NCI-H2171 (cell line): Measurements from ENCODE around the gene TLR7.

Experiments used
- DNase-seq: peaks from one replicate; lab custom pipeline; 2025; lab: John Stamatoyannopoulos, UW

TLR7 gene

GRCh38 chrX:12891171-12891570 is 24.3 kb downstream of the TLR7 start:
- DNase-seq = no peak

GRCh38 chrX:12891915-12892506 is 25.1 kb downstream of the TLR7 start:
- DNase-seq = no peak

GRCh38 chrX:12892716-12893115 is 25.8 kb downstream of the TLR7 start:
- DNase-seq = no peak

- no peak for DNase-seq
Observed at GRCh38 chrX:12894074-12895030, 27.5 kb downstream of the TLR7 start.

GRCh38 chrX:12895866-12896265 is 29.0 kb downstream of the TLR7 start:
- DNase-seq = no peak

GRCh38 chrX:12896935-12897334 is 30.1 kb downstream of the TLR7 start:
- no peak for DNase-seq

- DNase-seq = no peak
Observed at GRCh38 chrX:12898073-12898472, 31.2 kb downstream of the TLR7 start.

GRCh38 chrX:12899506-12899905 is 32.6 kb downstream of the TLR7 start:
- DNase-seq = no peak

GRCh38 chrX:12901486-12901885 is 34.6 kb downstream of the TLR7 start:
- peak; percentile 12 for DNase-seq

- DNase-seq = no peak
Observed at GRCh38 chrX:12903646-12904045, 36.8 kb downstream of the TLR7 start.

GRCh38 chrX:12906046-12906761 is 39.3 kb downstream of the TLR7 start, which contains the start of gene TLR8:
Gene TLR8, plus strand, starts transcription at chrX:12906620. Its CDS starts 87 bp downstream, at chrX:12906707.
- no peak for DNase-seq

GRCh38 chrX:12910423-12911121 is 43.7 kb downstream of the TLR7 start:
- no peak for DNase-seq

GRCh38 chrX:12911122-12911470 is 44.2 kb downstream of the TLR7 start:
- DNase-seq = no peak

GRCh38 chrX:12912791-12913482 is 46.1 kb downstream of the TLR7 start:
- no peak for DNase-seq

GRCh38 chrX:12917753-12918152 is 50.9 kb downstream of the TLR7 start:
- no peak for DNase-seq

GRCh38 chrX:12919051-12919450 is 52.2 kb downstream of the TLR7 start:
- DNase-seq = no peak

GRCh38 chrX:12919620-12920019 is 52.7 kb downstream of the TLR7 start:
- no peak for DNase-seq

GRCh38 chrX:12920990-12921389 is 54.1 kb downstream of the TLR7 start:
- DNase-seq = no peak

GRCh38 chrX:12921886-12922598 is 55.2 kb downstream of the TLR7 start:
- no peak for DNase-seq

GRCh38 chrX:12922599-12922919 is 55.7 kb downstream of the TLR7 start:
- no peak for DNase-seq

- no peak for DNase-seq
Observed at GRCh38 chrX:12929701-12930100, 62.8 kb downstream of the TLR7 start.
